CD4-positive, alpha-beta T cell treated with Interleukin-2 at 100 ng/mL for 4 hours (primary cell): Measurements from ENCODE around the gene SF3B3.
"Not testable (repeated sequence)": the region's sequence is repeated elsewhere in the genome, so short reads cannot be mapped to it uniquely, and the experiment has no call there.

Experiments used
- DNase-seq: peaks from one replicate; pipeline ENCODE4 v3.0.0-alpha.2; 2020; ENCODE audit warnings: low spot score

The SF3B3 gene

GRCh38 chr16:70615945-70616344, 92.3 kb downstream of the SF3B3 start:
- no peak for DNase-seq

GRCh38 chr16:70621864-70622263, 98.2 kb downstream of the SF3B3 start:
- DNase-seq: not testable (repeated sequence)
